ENCODE results near the gene RFC1.
A peak's percentile ranks its signal among the peaks of the same experiment; 100 is the strongest.
"Not testable (repeated sequence)": the region's sequence is repeated elsewhere in the genome, so short reads cannot be mapped to it uniquely, and the experiment has no call there.

RFC1 gene, protein sequence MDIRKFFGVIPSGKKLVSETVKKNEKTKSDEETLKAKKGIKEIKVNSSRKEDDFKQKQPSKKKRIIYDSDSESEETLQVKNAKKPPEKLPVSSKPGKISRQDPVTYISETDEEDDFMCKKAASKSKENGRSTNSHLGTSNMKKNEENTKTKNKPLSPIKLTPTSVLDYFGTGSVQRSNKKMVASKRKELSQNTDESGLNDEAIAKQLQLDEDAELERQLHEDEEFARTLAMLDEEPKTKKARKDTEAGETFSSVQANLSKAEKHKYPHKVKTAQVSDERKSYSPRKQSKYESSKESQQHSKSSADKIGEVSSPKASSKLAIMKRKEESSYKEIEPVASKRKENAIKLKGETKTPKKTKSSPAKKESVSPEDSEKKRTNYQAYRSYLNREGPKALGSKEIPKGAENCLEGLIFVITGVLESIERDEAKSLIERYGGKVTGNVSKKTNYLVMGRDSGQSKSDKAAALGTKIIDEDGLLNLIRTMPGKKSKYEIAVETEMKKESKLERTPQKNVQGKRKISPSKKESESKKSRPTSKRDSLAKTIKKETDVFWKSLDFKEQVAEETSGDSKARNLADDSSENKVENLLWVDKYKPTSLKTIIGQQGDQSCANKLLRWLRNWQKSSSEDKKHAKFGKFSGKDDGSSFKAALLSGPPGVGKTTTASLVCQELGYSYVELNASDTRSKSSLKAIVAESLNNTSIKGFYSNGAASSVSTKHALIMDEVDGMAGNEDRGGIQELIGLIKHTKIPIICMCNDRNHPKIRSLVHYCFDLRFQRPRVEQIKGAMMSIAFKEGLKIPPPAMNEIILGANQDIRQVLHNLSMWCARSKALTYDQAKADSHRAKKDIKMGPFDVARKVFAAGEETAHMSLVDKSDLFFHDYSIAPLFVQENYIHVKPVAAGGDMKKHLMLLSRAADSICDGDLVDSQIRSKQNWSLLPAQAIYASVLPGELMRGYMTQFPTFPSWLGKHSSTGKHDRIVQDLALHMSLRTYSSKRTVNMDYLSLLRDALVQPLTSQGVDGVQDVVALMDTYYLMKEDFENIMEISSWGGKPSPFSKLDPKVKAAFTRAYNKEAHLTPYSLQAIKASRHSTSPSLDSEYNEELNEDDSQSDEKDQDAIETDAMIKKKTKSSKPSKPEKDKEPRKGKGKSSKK

DNA sequence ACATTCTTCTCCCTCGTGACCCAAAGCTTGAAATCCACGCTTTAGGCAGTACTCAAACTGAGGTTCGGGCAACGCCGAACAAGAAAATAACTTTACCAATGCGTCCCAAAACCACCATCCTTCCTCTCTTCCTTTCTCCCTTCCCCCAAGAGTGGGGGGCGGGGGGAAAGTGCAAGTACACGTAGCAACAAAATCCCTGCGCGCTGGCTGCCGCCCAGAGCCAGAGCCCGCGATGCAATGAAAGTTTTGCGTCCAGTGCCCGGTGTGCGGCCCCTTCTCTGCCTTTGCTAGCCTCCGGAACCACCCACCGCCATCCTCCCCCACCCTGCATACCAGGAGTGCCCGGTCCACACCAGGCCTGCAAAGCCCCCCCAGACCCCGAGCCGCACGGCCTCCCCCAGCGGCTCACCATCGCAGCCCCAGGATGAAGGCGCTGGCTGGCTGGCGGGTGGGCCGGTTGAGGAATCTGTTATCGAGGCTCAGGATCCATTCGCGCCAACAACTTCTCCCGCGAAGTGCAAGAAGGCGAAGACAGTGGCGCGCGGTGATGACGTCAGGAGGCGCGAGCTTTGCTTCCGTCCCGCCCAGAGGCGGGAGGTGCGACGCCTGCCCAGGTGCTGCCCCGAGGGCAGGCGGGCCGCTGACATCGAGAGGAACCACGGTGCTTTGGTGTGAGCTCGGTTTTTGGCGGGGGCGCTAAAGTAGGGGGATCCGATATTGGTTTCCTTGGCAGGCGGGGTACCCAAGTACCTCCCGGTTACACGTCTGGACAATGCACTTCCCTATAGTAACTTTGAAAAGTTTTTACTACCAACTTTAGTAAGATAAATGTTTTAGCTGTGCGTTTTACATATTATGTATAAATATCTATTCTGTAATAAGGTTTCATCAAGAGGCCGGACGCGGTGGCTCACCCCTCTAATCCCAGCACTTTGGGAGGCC lies at the start of gene RFC1:
TSS of gene RFC1 (minus strand) at position 533 of the 942 bp plus-strand sequence. CDS start at position 412, 121 bp downstream.
- Histone ChIP-seq H3K9me3 (no peaks in the 10 kb centered on the region), H3K27ac (peak within 1 kb of the TSS; percentile 79), H3K4me3 (ENCODE audit: low read depth in 1 of 2, low read length in 1 of 2) (peak within 1 kb of the TSS; percentile 88 to 93)

DNA sequence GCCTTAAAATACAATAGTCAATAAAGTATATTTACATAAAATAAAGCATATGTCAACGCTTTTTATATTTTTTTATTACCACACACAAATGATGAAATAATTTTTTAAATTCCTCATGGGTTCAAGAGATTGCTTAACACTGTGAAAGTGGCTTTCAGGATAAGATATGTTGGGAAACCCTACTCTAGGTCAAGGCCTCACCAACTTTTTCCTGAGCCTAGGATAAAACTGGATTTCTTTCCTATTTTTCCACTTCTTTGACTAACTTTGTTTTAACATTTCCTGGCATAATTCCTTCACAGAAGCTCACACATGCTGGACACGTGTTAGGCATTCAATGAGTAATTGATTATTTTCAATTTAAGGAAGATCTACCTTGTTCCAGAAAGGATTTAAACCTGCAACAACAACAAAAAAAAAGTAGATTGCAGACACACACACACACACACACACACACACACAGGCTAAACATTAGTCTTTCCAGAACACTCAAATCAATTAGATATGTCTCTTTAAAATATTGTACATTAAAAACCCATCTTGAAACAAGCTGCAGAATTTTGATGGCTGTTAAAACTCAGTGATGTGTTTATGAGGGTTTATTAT lies 49.6 kb upstream of the RFC1 start:
- Histone ChIP-seq H3K27me3 (no peaks in the 10 kb centered on the region), H3K4me1 (ENCODE audit: control insufficient read depth in 1 of 2, insufficient read depth in 1 of 2, low read depth in 1 of 2, low read length in 1 of 2) (no peaks in the 10 kb centered on the region), H3K27ac (no peak overlapping the region), H3K9me3 (no peaks in the 10 kb centered on the region), H3K36me3 (no peaks in the 10 kb centered on the region), H3K4me3 (ENCODE audit: low read depth in 1 of 2, low read length in 1 of 2) (no peak overlapping the region)
- TF ChIP-seq, protein P1, sequence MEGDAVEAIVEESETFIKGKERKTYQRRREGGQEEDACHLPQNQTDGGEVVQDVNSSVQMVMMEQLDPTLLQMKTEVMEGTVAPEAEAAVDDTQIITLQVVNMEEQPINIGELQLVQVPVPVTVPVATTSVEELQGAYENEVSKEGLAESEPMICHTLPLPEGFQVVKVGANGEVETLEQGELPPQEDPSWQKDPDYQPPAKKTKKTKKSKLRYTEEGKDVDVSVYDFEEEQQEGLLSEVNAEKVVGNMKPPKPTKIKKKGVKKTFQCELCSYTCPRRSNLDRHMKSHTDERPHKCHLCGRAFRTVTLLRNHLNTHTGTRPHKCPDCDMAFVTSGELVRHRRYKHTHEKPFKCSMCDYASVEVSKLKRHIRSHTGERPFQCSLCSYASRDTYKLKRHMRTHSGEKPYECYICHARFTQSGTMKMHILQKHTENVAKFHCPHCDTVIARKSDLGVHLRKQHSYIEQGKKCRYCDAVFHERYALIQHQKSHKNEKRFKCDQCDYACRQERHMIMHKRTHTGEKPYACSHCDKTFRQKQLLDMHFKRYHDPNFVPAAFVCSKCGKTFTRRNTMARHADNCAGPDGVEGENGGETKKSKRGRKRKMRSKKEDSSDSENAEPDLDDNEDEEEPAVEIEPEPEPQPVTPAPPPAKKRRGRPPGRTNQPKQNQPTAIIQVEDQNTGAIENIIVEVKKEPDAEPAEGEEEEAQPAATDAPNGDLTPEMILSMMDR (IDR thresholded peaks at IDR 0.05) = no peak

More for the DNA sequence above, at the start of gene RFC1:
- peaks cover 17 to 25% of the 10 kb centered on the region in 2 experiments for H3K4me1 ChIP-seq (ENCODE audit: control insufficient read depth in 1 of 2, insufficient read depth in 1 of 2, low read depth in 1 of 2, low read length in 1 of 2)
- no peaks in the 10 kb centered on the region for H3K36me3 ChIP-seq
- TF ChIP-seq, protein P1 (IDR thresholded peaks at IDR 0.05) = no peak
- H3K27me3 ChIP-seq = no peaks in the 10 kb centered on the region

DNA sequence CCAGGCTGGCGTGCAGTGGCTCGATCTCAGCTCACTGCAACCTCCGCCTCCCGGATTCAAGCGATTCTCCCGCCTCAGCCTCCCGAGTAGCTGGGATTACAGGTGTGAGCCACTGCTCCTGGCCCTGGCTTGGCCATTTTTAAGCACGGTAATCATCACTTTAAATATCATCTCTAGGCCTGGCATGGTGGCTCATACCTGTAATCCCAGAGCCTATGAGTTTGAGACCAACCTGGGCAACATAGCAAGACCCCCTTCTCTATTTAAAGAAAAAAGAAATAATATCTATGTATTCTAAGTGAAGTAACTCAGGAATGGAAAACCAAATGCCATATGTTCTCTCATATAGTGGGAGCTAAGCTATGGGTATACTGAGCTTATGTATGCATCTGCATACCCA lies 45.4 kb upstream of the RFC1 start:
- H3K27ac ChIP-seq; H3K4me1 ChIP-seq (ENCODE audit: control insufficient read depth in 1 of 2, insufficient read depth in 1 of 2, low read depth in 1 of 2, low read length in 1 of 2); H3K27me3 ChIP-seq; H3K4me3 ChIP-seq (ENCODE audit: low read depth in 1 of 2, low read length in 1 of 2); H3K9me3 ChIP-seq; H3K36me3 ChIP-seq: not testable (repeated sequence)

DNA sequence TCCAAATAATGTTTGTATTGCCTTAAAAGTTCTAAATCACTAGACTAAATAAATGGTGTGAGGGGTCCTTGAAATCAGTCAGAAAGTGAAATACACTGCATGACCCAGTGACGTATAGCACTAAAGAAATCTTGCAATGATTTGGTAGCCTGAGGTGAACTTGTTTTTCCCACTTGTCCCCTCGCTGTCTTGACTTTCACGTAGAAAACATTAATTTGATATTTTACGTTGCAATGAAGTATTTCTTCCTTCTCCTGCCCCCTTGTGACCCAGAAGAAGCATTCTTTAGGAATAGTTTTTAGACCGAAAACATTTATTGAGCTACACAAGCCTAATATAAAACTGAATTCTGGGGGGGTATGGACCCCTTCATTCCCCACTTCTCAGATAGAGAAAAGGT lies 44.3 kb upstream of the RFC1 start:
- no peak overlapping the region for H3K4me3 ChIP-seq (ENCODE audit: low read depth in 1 of 2, low read length in 1 of 2)
- H3K4me1 ChIP-seq (ENCODE audit: control insufficient read depth in 1 of 2, insufficient read depth in 1 of 2, low read depth in 1 of 2, low read length in 1 of 2) = no peaks in the 10 kb centered on the region
- H3K27me3 ChIP-seq = no peaks in the 10 kb centered on the region
- TF ChIP-seq, protein P1 (IDR thresholded peaks at IDR 0.05) = no peak
- no peaks in the 10 kb centered on the region for H3K36me3 ChIP-seq
- H3K27ac ChIP-seq = no peak overlapping the region
- no peaks in the 10 kb centered on the region for H3K9me3 ChIP-seq

DNA sequence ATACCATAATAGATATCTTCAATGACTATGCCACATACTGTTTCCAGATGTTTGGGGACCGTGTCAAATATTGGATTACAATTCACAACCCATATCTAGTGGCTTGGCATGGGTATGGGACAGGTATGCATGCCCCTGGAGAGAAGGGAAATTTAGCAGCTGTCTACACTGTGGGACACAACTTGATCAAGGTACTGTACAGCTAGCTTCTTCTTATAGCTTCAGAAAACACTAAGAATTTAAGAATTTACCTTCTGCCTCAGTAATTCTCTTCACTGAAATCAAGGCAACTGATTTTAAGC lies 41.4 kb upstream of the RFC1 start:
- Histone ChIP-seq H3K9me3 (no peaks in the 10 kb centered on the region), H3K27me3 (no peaks in the 10 kb centered on the region), H3K4me3 (ENCODE audit: low read depth in 1 of 2, low read length in 1 of 2) (no peak overlapping the region), H3K27ac (no peak overlapping the region), H3K36me3 (no peaks in the 10 kb centered on the region), H3K4me1 (ENCODE audit: control insufficient read depth in 1 of 2, insufficient read depth in 1 of 2, low read depth in 1 of 2, low read length in 1 of 2) (no peaks in the 10 kb centered on the region)
- TF ChIP-seq, protein P1 (IDR thresholded peaks at IDR 0.05) = no peak
